Heart left ventricle (tissue), 13 donors: ENCODE data around the gene SLC10A4.

Source experiments
- POLR2A ChIP-seq, 2 donors: fragments of 450-650 bp; IDR thresholded peaks; one replicate each; pipeline ENCODE4 v1.6.1; 2017; ENCODE audit warnings: antibody characterized with exemption in 2 of 2, mild to moderate bottlenecking in 2 of 2, moderate library complexity in 2 of 2
- TF ChIP-seq, protein P1 (sequence below), 12 donors: fragments of 200-600 bp; sonication (generic) in 4 of 12; IDR thresholded peaks; one replicate each; pipeline versions ENCODE4 v1.5.0 to v1.8.0; 2018 to 2022; ENCODE audit warnings: antibody characterized with exemption in 12 of 12, mild to moderate bottlenecking in 5 of 12
- donor health status: ischemic (EF 13 %, LVEDD 7.1; RV severe dilation, severe dysfunction).
- donor health status: DM: no; HTN: yes; CAD: no.
- donor health status: DM: no; HTN: no; CAD: no.
- donor health status: ischemic (EF 25% LVEDD 6.9; RV normal size, moderate dysfunction).
- donor health status: ischemic (EF 25% LVEDD 5.7; RV mildly dilated, moderate dysfunction).
- donor health status: ischemic (EF 35%, LVEDD 5.7; RV mildly dilated, moderate dysfunction).
- donor health status: nonischemic (EF 11% LVEDD 7.7; RV severe dilation, severe dysfunction).
- donor health status: DM: yes; HTN: yes; CAD: no.
- donor health status: PGD.
- donor health status: ischemic (EF 29% LVEDD 5.4; RV normal size, mild dysfunction).
- donor health status: nonischemic (EF 23%, LVEDD 6.1; RV moderate dilation, normal function).

DNA sequence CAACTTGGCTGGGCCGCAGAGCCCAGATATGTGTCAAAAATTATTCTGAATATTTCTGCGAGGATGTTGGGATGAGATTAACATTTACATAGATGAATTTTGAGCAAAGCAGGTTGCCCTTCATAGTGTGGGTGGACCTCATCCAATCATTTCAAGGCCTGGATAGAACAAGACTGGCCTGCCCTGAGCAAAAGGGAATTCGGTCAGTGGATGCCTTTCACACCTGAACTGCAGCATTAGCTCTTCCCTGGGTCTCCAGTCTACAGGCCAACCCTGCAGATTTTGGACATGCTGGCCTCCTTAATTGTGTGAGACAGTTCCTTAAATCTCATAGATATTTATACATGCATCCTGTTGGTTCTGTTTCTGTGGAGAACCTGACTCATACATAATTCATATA is 32.4 kb upstream of the SLC10A4 start:
- no peak for TF ChIP-seq POLR2A (IDR thresholded peaks at IDR 0.05)
- TF ChIP-seq, protein P1, sequence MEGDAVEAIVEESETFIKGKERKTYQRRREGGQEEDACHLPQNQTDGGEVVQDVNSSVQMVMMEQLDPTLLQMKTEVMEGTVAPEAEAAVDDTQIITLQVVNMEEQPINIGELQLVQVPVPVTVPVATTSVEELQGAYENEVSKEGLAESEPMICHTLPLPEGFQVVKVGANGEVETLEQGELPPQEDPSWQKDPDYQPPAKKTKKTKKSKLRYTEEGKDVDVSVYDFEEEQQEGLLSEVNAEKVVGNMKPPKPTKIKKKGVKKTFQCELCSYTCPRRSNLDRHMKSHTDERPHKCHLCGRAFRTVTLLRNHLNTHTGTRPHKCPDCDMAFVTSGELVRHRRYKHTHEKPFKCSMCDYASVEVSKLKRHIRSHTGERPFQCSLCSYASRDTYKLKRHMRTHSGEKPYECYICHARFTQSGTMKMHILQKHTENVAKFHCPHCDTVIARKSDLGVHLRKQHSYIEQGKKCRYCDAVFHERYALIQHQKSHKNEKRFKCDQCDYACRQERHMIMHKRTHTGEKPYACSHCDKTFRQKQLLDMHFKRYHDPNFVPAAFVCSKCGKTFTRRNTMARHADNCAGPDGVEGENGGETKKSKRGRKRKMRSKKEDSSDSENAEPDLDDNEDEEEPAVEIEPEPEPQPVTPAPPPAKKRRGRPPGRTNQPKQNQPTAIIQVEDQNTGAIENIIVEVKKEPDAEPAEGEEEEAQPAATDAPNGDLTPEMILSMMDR (IDR thresholded peaks at IDR 0.05) = no peak
